ENCODE data around the gene TRIM28. TPM values are rescaled to one million over a fixed set of nuclear protein-coding genes. Genes with fewer than 3 reads are reported as not detected.

TRIM28 gene
- total RNA-seq, 1 experiment from 2014 or later = 1,221 TPM

GRCh38 chr19:58538257-58539168 is 5.4 kb upstream of the TRIM28 start (continued):
- TF ChIP-seq AFF4 (CRISPR knock-in tag; IDR thresholded peaks at IDR 0.05; ENCODE audit: borderline replicate concordance) (peak; percentile 83; the same call in 1 of the 2 replicates), SP1 (CRISPR knock-in tag; conservative IDR thresholded peaks at IDR 0.05) (peak; percentile 90), NR3C1 (CRISPR knock-in tag; conservative IDR thresholded peaks at IDR 0.05; ENCODE audit: low read depth) (peak; percentile 81; the same call in 1 of the 2 replicates), MLX (CRISPR knock-in tag; IDR thresholded peaks at IDR 0.05) (no peak), MXD4 (CRISPR knock-in tag; IDR thresholded peaks at IDR 0.05; ENCODE audit: borderline replicate concordance) (no peak), KAT7 (CRISPR knock-in tag; IDR thresholded peaks at IDR 0.05; ENCODE audit: borderline replicate concordance) (0 out of 2 replicates have a peak, but pooled peaks have one; percentile 60), E2F1 (CRISPR knock-in tag; IDR thresholded peaks at IDR 0.05) (peak; percentile 74; the same call in 1 of the 2 replicates), EMX1 (CRISPR knock-in tag; IDR thresholded peaks at IDR 0.05) (no peak), PREB (CRISPR knock-in tag; IDR thresholded peaks at IDR 0.05; ENCODE audit: borderline replicate concordance) (no peak), FOXP1 (CRISPR knock-in tag; IDR thresholded peaks at IDR 0.05; ENCODE audit: borderline replicate concordance) (peak; percentile 72), NFATC4 (CRISPR knock-in tag; IDR thresholded peaks at IDR 0.05) (no peak), ZNF281 (CRISPR knock-in tag; IDR thresholded peaks at IDR 0.05) (peak; percentile 86), E2F4 (CRISPR knock-in tag; IDR thresholded peaks at IDR 0.05; ENCODE audit: borderline replicate concordance, low read depth) (no peak), OVOL2 (CRISPR knock-in tag; IDR thresholded peaks at IDR 0.05; ENCODE audit: borderline replicate concordance) (no peak), FOXP4 (CRISPR knock-in tag; IDR thresholded peaks at IDR 0.05) (peak; percentile 87; the same call in 1 of the 2 replicates), FOXJ3 (CRISPR knock-in tag; IDR thresholded peaks at IDR 0.05; ENCODE audit: borderline replicate concordance) (no peak), E2F5 (CRISPR knock-in tag; IDR thresholded peaks at IDR 0.05) (peak; percentile 85), ATF3 (CRISPR knock-in tag; conservative IDR thresholded peaks at IDR 0.05) (peak; percentile 41; the same call in 1 of the 2 replicates), ZNF232 (CRISPR knock-in tag; IDR thresholded peaks at IDR 0.05) (peak; percentile 89; the same call in 1 of the 2 replicates), TP53 (CRISPR knock-in tag; IDR thresholded peaks at IDR 0.05) (peak; percentile 96)
